Measurements from ENCODE around the gene URB1.

DNA sequence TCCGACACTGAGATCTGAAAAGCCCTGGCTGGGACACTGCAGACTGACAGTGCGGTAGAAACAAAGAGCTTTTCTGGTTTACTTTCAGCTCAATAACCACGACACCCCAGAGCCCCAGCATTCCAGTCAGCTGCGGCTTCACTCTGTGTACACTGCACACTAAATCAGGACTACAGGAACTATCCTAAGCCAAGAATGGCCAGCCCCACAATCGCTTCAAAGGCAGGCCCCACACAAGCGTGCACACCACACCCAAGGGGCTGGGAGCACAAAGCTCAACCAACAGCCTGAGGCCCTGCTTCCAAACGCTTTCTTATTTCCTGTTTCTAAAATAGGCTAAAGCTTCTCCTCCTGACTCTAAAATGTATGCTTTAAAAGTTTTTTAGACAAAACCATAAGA, 28.4 kb downstream of the URB1 start:
- TF ChIP-seq, protein P1, sequence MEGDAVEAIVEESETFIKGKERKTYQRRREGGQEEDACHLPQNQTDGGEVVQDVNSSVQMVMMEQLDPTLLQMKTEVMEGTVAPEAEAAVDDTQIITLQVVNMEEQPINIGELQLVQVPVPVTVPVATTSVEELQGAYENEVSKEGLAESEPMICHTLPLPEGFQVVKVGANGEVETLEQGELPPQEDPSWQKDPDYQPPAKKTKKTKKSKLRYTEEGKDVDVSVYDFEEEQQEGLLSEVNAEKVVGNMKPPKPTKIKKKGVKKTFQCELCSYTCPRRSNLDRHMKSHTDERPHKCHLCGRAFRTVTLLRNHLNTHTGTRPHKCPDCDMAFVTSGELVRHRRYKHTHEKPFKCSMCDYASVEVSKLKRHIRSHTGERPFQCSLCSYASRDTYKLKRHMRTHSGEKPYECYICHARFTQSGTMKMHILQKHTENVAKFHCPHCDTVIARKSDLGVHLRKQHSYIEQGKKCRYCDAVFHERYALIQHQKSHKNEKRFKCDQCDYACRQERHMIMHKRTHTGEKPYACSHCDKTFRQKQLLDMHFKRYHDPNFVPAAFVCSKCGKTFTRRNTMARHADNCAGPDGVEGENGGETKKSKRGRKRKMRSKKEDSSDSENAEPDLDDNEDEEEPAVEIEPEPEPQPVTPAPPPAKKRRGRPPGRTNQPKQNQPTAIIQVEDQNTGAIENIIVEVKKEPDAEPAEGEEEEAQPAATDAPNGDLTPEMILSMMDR (conservative IDR thresholded peaks at IDR 0.05; ENCODE audit: low read length) = no peak
- no peak for TF ChIP-seq EZH2phosphoT487 (IDR thresholded peaks at IDR 0.05; ENCODE audit: borderline replicate concordance)

Measured in Loucy (cell line).